ENCODE results near the gene CHPF. TPM values are rescaled to one million over a fixed set of nuclear protein-coding genes. Genes with fewer than 3 reads are reported as not detected.
A peak's percentile ranks its signal among the peaks of the same experiment; 100 is the strongest.

The CHPF gene
- total and polyA plus RNA-seq, 11 donors, result 74.1 to 209 (median 138) TPM

- intact Hi-C loops (cut with DNase I), result loop anchor here in 1 of 10 donors (10.0 kb wide), 1 partner anchor 52 kb away; no protein-coding TSS in a partner anchor
- TF ChIP-seq POLR2A (IDR thresholded peaks at IDR 0.05), result no peak
- TF ChIP-seq CTCF (IDR thresholded peaks at IDR 0.05), result no peak
- H3K27ac ChIP-seq, result no peak overlapping the region
- ATAC-seq, result no peak
- peaks cover 0 to 24% (median 3%) of the 10 kb centered on the region in 9 donors for H3K27me3 ChIP-seq
- WGBS, 4 donors, result 46 to 49% (median 48%) methylated on average over 7 of the region's 7 CpGs
- peaks cover 0 to 30% (median 19%) of the 10 kb centered on the region in 9 donors for H3K36me3 ChIP-seq
- DNase-seq, result no peak
- peaks cover 0 to 21% (median 13%) of the 10 kb centered on the region in 12 donors for H3K4me1 ChIP-seq
- H3K4me3 ChIP-seq, result peak overlapping the region; percentile 27 to 75 (median 57)
- no peaks in the 10 kb centered on the region for H3K9me3 ChIP-seq
Observed at GRCh38 chr2:219553168-219553417, 9.5 kb upstream of the CHPF start.

DNA sequence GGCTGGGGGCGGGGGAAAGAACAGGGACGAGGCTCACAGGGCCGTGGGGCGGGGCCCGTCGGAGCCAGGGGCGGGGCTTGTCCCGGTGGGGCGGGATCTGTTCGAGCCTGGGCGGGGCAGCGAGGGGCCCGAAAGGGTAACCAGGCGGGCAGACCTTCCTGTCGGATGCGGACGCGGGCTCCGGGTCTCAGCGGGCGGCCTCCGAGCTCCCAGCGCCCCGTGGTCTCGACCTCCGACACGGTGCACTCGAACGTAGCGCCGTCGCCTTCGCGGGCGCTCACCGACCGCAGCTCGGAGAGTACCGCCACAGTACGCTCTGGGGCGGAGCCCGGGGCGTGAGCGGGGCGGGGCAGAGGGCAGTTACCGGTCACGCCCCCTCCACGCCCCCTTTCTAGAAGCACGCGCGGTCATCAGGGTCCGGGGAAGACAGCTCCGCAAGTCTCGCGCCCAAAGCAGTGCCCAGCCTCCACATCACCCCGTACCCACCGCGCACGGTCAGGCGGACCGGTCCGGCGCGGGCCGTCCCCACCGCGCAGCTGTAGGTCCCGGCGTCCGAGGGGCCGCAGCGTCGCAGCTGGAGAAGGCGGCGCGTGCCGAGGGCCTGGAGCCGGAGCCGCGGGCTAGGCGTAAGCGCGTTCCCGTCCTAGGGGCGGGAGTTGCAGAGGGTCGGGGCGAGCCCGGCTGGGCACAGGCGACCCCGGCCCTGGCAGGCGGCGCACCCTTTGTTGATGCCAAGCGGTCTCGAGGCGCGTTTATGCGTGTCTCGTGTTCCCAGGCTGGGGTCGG is 9.0 kb upstream of the CHPF start:
- Histone ChIP-seq H3K4me1 (peaks cover 0 to 21% (median 13%) of the 10 kb centered on the region in 12 donors), H3K9me3 (no peaks in the 10 kb centered on the region), H3K27ac (peak overlapping the region in 3 of 12 donors; percentile 19 to 57 (median 38)), H3K36me3 (peaks cover 0 to 25% (median 17%) of the 10 kb centered on the region in 9 donors), H3K27me3 (peaks cover 0 to 24% (median 3%) of the 10 kb centered on the region in 9 donors), H3K4me3 (peak overlapping the region; percentile 27 to 75 (median 57))
- intact Hi-C loops (cut with DNase I), result loop anchor here in 1 of 10 donors (10.0 kb wide), 1 partner anchor 52 kb away; no protein-coding TSS in a partner anchor
- 3 to 13% (median 4%) methylated on average over 27 to 99 of the region's 99 CpGs for WGBS, 4 donors
- peak; percentile 84 to 90 (median 88) for DNase-seq
- peak; percentile 63 to 92 (median 86) for ATAC-seq
- TF ChIP-seq POLR2A (IDR thresholded peaks at IDR 0.05) (peak in 1 of 2 donors; percentile 23), CTCF (IDR thresholded peaks at IDR 0.05) (no peak)

DNA sequence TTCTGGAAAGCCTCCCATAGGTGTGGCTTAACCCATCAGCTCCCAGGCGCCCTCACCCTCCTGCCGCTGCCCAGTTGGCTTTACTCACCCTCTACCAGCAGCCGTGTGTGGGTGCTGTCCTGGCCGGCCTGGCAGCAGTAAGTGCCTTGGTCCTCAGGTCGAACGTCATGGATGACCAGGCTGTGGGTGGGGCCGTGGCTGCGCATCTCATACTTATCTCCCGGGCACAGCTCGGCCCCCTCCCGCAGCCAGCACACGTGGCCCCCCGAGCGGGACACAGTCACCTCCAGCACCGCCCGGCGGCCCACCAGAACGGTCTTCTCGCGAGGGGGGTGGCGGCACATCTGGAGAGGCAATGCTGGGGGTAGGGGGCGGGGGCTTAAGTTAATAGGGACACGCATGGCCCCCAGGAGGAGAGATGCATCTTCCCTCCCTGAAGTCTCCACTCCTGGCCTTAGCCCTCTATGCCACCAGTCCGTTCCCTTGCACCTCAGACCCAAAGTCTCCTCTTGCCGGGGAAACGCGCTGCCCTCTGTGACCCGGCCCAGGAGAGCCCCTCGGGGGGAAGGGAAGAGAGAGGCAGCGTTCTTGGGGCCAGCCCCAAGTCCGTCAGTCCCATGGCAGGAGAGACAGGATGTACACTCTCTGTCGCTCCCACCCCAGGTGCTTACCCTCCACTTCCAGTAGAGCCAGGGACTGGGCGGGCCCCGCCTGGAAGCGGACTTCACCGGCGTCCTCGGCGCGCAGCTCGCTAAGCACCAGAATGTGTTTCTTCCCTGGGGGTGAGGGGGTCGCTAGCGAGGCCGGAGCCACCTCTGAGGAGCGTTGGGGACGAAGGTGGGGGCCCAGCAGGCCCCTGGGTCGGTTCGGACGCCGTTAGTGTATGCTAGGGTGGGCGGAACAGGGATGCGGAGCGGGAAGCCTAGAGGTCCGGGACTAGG is 8.1 kb upstream of the CHPF start:
- peak in 1 of 4 donors; percentile 1 for ATAC-seq

More for the DNA sequence above, 8.1 kb upstream of the CHPF start:
- TF ChIP-seq POLR2A (IDR thresholded peaks at IDR 0.05) (no peak), CTCF (IDR thresholded peaks at IDR 0.05) (no peak)
- intact Hi-C loops (cut with DNase I), result loop anchor here in 1 of 10 donors (10.0 kb wide), 1 partner anchor 53 kb away; no protein-coding TSS in a partner anchor
- H3K27ac ChIP-seq, result peak overlapping the region in 3 of 12 donors; percentile 19 to 57 (median 38)
- H3K4me1 ChIP-seq, result peaks cover 0 to 21% (median 13%) of the 10 kb centered on the region in 12 donors
- DNase-seq, result peak in 1 of 5 donors; percentile 27
- H3K9me3 ChIP-seq, result no peaks in the 10 kb centered on the region
- H3K27me3 ChIP-seq, result peaks cover 0 to 24% (median 3%) of the 10 kb centered on the region in 9 donors
- peaks cover 0 to 18% (median 12%) of the 10 kb centered on the region in 9 donors for H3K36me3 ChIP-seq
- WGBS, 4 donors, result 22 to 43% (median 32%) methylated on average over 27 to 54 of the region's 54 CpGs
- H3K4me3 ChIP-seq, result peak overlapping the region in 11 of 12 donors; percentile 33 to 75 (median 60)
